NCI-H1048 (cell line): Measurements from ENCODE around the gene UPF3B.
"Not testable (repeated sequence)": the region's sequence is repeated elsewhere in the genome, so short reads cannot be mapped to it uniquely, and the experiment has no call there.

ENCODE experiments used
- DNase-seq: peaks from one replicate; lab custom pipeline; 2025; lab: John Stamatoyannopoulos, UW

UPF3B gene

DNA sequence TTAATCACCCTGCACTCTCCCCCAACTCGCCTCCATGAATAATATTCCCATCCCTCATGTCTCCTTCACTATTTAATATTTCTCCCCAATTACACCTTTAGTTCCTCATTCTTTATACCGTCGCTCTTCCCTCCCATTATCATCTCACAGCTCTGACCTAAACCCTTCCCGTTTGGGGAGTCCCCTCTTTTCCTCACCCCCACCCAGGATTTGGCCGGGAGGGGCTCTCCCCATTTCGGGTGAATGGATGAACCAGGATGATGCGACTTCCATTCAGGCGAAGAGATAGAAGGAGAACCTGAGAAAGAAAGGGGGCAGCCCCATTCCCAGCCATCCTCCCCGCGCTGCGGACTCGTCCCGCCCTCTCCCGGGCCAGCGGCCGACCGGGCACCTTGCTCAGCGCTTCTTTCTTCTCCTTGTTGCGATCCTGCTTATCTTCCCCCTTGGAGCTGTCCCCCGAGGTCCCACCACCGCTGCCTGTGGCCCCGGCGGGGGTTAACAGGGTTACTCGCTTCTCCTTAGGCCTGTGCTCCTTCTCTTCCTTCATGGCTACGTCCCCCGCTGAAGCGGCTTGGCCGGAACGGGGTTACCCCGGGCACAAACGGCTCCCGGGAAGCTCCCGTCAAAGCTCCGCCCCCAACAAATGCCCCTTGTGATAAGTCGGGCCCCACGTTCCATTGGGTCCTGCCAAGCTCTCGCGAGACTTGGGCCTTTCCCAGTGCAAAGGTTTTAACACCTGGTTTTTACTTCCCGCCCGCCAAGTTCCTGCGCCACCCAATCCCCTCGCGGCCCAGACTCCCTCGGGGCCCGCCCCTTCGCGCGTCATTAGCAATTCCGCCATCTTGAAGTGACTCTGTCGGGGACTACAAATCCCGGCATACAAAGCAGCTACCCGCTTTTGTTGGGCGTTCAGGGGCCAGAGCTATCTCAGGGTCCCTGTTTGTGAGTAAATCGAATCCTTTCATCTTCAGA is at the start of gene UPF3B:
TSS of gene UPF3B (minus strand) at position 582 of the 972 bp plus-strand sequence. CDS start at position 547, 35 bp downstream.
- peak; percentile 88 for DNase-seq

- no peak for DNase-seq
Measured at GRCh38 chrX:119900976-119901375, 48.2 kb upstream of the UPF3B start.

DNA sequence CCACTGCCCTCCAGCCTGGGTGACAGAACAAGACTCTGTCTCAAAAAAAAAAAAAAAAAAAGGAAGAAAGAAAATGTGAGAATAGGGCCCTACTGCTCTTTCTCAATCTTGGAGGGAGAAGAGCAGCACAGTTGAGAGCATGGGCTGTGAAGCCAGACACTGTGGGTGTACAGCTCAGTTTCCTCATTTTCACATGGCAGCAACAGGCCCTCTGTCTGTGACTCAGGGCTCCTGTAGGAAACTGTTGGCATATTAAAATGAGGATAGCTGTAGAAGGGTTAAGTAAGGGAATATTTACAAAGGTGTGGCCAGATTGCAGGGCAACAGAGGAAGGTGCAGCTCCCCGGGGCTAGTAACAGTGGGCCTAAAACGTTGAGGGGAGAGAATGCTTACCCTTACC is 46.4 kb upstream of the UPF3B start:
- DNase-seq = no peak

DNA sequence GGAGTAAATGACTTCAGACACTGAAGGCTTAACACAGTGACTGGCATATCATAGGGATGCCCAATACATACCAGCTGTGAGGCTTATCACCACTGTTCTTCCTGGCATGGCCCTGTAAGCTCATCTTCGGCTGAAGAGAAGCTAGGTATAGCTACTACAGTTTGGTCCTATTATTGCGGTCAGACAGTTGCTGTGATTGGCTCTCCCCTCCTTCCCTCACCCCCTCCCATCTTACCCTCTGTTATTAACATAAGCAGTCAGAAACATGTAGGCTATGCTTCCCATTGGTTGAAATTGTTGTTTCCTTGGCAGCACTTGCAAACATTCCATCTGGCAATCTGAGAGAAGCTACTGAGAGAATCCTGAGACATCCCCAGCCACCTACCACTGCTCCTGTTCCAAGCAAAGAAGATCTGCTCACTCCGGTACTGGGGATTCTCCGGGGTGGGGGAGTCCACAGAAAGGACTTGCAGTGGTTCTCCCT is 43.1 kb upstream of the UPF3B start, which contains the start of gene AKAP14:
TSS of gene AKAP14 (plus strand) at position 51 of the 484 bp plus-strand sequence. CDS start 7,331 bp downstream, outside the sequence.
- no peak for DNase-seq

- DNase-seq = not testable (repeated sequence)
Measured at GRCh38 chrX:119891961-119892692, 39.4 kb upstream of the UPF3B start.

DNA sequence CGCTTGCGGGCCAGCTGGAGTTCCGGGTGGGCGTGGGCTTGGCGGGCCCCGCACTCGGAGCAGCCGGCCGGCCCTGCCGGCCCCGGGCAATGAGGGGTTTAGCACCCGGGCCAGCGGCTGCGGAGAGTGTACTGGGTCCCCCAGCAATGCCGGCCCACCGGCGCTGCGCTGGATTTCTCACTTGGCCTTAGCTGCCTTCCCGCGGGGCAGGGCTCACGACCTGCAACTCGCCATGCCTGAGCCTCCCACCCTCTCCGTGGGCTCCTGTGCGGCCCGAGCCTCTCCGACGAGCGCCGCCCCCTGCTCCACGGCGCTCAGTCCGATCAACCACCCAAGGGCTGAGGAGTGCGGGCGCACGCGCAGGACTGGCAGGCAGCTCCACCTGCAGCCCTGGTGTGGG is 37.9 kb upstream of the UPF3B start:
- not testable (repeated sequence) for DNase-seq

DNA sequence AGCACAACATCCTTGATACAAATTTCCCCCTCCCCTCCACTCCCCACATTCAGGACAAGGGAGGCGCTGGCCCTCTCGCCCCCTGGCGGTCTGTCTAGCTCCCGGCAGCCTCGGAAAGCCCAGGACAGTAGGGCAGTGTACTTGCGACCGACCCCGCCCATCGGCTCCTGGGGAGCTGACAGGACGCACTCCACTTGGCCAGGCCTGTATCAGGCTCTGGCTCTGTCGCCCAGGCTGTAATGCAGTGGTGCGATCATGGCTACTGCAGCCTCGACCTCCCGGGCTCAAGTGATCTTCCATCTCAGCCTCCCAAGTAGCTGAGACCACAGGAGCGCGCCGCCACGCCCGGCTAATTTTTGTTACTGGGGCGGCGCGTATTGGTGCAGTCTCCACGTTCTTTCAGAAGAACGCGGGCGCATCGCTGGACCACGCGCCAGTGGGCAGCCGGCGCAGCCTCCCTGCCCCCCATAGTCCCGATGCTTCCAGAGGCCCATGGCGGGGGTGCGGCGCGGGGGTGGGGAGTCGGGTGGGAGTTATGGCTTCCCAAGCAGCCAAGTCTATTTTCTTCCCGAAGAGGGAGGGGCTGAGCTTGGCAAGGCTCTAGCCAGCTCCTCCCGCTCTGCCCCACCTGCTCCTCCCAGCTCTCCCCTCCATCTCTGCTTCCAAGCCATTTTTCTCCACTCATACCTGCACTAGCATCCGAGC is 35.1 kb upstream of the UPF3B start:
- no peak for DNase-seq

- no peak for DNase-seq
Measured at GRCh38 chrX:119885554-119886428, 33.0 kb upstream of the UPF3B start.

- no peak for DNase-seq
Measured at GRCh38 chrX:119880552-119881437, 28.0 kb upstream of the UPF3B start.

DNA sequence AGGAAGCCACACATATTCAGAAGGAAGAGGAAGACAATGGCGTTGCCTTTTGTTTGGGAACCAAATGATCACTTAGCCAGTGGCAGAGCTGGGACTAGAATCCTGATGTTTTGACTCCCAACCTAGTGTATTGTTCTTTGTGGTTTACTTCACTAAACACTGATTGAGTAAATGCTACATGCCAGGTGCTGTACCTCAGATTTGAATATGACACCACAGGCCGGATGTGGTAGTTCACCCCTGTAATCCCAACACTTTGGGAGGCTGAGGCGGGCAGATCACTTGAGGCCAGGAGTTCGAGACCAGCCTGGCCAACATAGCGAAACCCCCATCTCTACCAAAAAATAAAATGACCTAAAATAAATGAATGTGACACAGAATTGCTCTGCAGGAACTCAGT is 27.3 kb upstream of the UPF3B start:
- no peak for DNase-seq

DNA sequence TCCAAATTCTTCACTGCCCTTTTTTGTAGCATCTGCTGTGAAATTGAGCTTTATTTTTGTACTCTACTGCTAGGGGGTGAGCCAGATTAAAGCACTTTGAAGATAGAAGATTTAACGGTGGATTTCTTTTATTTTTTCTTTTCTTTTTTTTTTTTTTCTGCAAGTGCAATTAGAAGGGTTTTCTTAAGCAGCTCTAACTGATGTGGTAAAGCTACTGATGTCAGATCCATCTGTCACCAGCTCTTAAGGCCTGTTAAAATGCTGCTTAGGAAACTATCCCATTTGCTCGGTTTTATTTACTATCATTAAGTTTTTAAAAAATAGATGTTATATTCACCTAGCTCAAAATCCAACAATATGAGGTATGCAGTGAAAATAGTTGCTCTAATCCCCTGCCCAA is 26.0 kb upstream of the UPF3B start:
- no peak for DNase-seq

DNA sequence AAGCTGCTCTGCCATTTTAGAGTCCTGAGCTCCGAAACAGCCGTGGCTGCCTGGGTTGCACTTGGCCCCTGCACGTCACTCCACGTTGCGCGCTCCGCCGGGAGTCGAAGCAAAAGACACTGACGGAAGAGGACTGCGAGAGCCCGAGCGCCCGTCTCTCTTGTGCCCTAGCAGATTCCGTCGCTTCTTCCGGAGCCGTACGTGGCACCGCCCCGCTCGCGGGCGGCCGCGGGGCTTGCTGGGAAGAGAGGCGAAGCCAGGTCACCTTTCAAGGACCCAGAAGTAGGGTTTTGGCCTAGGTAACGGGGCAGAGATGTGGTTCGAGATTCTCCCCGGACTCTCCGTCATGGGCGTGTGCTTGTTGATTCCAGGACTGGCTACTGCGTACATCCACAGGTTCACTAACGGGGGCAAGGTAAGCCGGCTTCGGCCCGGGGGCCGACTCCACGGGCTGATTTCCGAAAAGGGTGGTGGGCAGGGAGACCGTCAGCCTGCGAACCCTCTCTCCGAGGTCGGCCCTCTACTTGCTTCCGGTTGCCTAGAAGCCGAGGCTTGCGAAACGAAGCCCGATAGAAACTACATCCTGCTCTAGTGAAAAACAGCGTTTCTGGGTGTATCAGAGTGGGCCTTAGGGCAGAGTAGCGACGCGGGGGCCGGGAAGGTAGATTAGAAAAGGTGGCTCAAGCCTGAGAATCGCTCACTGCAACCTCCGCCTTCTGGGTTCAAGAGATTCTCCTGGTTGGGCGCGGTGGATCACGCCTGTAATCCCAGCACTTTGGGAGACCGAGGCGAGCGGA is 19.0 kb upstream of the UPF3B start, which contains the start of the genes NDUFA1 and RNF113A:
TSS of gene NDUFA1 (plus strand) at position 234 of the 797 bp plus-strand sequence. CDS start at position 314, 80 bp downstream.
TSS of gene RNF113A (minus strand) at position 135 of the 797 bp plus-strand sequence. CDS start at position 15, 120 bp downstream.
- DNase-seq = peak; percentile 60

DNA sequence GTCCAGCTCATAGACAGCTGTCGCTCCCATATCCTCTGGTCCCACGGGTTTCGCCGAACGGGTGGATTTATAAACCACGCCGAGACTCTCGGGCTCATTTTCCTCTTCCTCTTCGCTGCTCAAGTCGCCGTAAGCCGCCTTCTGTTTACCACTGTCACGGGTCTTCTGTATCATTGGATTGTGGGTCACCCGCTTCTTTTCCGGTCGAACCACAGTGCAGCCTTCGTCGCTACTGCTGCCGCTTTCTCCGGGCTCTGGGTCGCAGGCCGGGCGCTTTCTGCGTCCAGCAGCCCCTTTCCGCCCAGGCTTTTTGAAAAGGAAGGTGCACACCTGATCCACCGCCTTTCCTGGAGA is 18.5 kb upstream of the UPF3B start:
- DNase-seq = no peak

DNA sequence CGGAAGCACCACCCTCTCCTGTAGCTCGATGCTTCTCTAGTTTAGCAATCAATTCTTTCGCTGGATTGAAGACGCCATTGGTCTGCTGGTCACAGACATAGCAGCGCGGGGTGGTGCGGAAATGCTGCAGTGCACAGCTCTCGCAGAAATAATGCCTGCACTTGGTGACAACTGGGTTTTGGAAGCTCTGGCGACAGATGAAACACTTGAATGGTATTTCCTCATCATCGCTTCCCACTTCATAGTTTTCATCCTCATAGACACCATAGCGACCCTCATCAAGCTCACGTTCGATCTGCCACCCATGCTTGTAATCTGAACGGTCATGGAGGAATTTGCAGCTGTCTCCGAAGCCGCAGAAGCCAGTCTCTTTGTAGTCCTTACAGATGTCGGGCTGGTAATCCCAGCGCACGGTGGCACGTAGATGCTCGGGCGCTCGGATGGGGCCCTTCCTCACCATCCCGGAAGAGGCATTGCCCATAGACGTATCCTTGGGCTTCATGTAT is 17.9 kb upstream of the UPF3B start:
- DNase-seq = no peak

DNA sequence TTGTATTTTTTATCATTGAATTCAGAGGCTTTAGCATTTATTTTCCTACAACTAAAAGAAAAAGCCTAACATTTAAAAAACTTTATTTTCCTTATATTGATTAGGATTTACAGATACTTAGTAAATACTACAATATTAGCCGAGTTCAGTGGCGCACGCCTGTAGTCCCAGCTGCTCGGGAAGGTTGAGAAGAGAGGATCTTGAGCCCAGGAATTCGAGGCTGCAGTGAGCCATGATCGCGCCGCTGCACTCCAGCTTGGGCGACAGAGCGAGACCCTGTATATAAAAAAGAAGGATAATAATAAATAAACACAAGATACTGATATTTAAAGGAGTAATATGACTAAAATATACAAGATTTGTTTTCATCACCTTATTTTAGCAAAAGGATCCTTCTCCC is 681 bp upstream of the UPF3B start:
- DNase-seq = no peak

DNA sequence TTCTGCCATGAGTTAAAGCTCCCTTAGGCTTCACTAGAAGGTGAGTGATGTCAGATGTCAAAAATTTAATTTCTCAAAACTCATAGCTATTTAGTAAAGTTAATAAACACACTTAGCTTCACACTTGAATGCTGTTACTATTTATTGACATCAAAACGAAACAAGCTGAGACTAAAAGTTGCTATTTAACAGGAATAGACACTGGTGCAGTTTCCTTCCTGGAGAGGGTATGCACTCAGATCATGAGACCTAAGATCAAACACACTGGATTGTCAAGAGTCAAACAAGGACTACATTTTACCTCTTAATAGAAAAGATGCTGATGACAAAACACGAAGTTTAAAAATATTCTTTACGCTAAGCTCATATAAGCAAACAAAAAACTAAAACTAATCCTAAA is 18.9 kb downstream of the UPF3B start:
- no peak for DNase-seq

DNA sequence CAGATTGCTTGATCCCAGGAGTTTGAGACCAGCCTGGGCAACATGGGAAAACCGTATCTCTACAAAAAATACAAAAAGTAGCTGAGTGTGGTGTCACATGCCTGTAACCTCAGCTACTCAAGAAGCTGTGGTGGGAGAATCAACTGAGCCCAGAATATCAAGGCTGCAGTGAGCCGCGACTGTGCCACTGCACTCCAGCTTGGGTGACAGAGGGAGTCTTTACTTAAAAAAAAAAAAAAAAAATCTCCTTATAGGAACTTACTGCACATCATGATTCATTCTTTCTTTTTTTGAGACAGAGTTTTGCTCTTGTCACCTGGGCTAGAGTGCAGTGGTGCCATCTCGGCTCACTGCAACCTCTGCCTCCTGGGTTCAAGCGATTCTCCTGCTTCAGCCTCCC is 24.3 kb downstream of the UPF3B start:
- no peak for DNase-seq

DNA sequence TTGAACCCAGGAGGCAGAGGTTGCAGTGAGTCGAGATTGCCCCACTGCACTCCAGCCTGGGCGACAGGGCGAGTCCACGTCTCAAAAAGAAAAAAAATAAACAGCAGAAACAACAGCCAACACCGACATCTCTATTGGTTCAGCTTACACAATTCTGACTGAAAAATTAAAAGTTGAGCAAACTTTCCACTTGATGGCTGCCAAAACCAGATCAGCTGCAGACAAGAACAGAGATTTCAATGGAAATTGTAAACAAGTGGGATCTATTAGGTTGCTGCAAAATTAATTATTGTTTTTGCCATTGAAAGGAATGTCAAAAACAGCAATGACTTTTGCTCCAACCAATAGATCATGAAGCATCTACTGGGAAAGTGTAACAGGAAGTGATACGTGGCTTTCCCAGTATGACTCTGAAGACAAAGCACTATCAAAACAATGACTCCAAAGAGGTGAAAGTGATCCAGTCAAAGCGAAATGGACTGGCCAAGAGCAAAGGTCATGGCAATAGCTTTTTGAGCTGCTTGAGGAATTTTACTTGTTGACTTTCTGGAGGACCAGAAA is 26.3 kb downstream of the UPF3B start:
- no peak for DNase-seq
